ENCODE data around the gene PYCARD.

PYCARD gene

DNA sequence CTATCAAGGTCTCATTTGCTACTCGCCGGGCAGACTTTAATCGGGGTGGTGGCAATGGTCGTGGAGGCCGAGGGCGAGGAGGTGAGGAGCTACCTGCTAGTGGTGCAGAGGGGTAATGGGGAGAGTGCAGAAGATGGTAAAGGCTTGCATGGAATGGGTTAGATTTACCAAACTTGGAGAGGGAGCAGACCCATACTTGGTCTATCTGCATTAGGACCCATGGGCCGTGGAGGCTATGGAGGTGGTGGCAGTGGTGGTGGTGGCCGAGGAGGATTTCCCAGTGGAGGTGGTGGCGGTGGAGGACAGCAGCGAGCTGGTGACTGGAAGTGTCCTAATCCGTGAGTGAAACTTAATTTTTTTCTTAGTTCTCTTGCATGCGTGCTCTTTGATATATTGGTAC, 12.5 kb downstream of the PYCARD start:
- Histone ChIP-seq H3K36me3 (ENCODE audit: low read depth) (peaks cover 100% of the 10 kb centered on the region), H3K4me3 (ENCODE audit: severe bottlenecking) (no peak overlapping the region), H3K27ac (ENCODE audit: poor library complexity, severe bottlenecking) (no peak overlapping the region), H3K4me1 (ENCODE audit: insufficient read depth, poor library complexity, severe bottlenecking) (no peaks in the 10 kb centered on the region), H3K9me3 (ENCODE audit: severe bottlenecking) (no peaks in the 10 kb centered on the region), H3K27me3 (ENCODE audit: insufficient read depth, poor library complexity, severe bottlenecking) (no peaks in the 10 kb centered on the region)
- DNase-seq (ENCODE audit: low spot score) (peak; percentile 19), ATAC-seq (ENCODE audit: low read depth) (no peak)
- TF ChIP-seq, protein P1, sequence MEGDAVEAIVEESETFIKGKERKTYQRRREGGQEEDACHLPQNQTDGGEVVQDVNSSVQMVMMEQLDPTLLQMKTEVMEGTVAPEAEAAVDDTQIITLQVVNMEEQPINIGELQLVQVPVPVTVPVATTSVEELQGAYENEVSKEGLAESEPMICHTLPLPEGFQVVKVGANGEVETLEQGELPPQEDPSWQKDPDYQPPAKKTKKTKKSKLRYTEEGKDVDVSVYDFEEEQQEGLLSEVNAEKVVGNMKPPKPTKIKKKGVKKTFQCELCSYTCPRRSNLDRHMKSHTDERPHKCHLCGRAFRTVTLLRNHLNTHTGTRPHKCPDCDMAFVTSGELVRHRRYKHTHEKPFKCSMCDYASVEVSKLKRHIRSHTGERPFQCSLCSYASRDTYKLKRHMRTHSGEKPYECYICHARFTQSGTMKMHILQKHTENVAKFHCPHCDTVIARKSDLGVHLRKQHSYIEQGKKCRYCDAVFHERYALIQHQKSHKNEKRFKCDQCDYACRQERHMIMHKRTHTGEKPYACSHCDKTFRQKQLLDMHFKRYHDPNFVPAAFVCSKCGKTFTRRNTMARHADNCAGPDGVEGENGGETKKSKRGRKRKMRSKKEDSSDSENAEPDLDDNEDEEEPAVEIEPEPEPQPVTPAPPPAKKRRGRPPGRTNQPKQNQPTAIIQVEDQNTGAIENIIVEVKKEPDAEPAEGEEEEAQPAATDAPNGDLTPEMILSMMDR (IDR thresholded peaks at IDR 0.05; ENCODE audit: poor library complexity, severe bottlenecking): no peak

DNA sequence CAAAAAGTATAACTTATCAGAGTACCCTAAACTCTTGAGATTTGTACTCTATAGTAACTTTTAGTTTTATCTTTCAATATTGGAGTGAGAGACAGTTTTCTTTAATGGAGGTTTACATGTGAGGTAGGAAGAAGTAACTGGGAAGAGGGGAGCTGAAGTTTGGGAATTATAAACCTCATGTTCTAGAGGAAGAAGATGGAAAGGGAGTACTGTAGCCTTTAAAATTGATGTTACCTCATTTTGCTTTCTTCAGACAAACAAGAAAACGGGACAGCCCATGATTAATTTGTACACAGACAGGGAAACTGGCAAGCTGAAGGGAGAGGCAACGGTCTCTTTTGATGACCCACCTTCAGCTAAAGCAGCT, 13.2 kb downstream of the PYCARD start:
- no peak for ATAC-seq (ENCODE audit: low read depth)
- Histone ChIP-seq H3K27ac (ENCODE audit: poor library complexity, severe bottlenecking) (no peak overlapping the region), H3K36me3 (ENCODE audit: low read depth) (peaks cover 100% of the 10 kb centered on the region), H3K4me3 (ENCODE audit: severe bottlenecking) (no peak overlapping the region), H3K9me3 (ENCODE audit: severe bottlenecking) (no peaks in the 10 kb centered on the region), H3K27me3 (ENCODE audit: insufficient read depth, poor library complexity, severe bottlenecking) (no peaks in the 10 kb centered on the region), H3K4me1 (ENCODE audit: insufficient read depth, poor library complexity, severe bottlenecking) (no peaks in the 10 kb centered on the region)
- TF ChIP-seq, protein P1 (IDR thresholded peaks at IDR 0.05; ENCODE audit: poor library complexity, severe bottlenecking): no peak
- DNase-seq (ENCODE audit: low spot score): no peak

- H3K4me3 ChIP-seq (ENCODE audit: severe bottlenecking): no peak overlapping the region
- H3K27me3 ChIP-seq (ENCODE audit: insufficient read depth, poor library complexity, severe bottlenecking): no peaks in the 10 kb centered on the region
- H3K36me3 ChIP-seq (ENCODE audit: low read depth): peaks cover 99% of the 10 kb centered on the region
- TF ChIP-seq, protein P1 (IDR thresholded peaks at IDR 0.05; ENCODE audit: poor library complexity, severe bottlenecking): no peak
- ATAC-seq (ENCODE audit: low read depth) (no peak), DNase-seq (ENCODE audit: low spot score) (no peak)
- H3K4me1 ChIP-seq (ENCODE audit: insufficient read depth, poor library complexity, severe bottlenecking): no peaks in the 10 kb centered on the region
- no peaks in the 10 kb centered on the region for H3K9me3 ChIP-seq (ENCODE audit: severe bottlenecking)
- no peak overlapping the region for H3K27ac ChIP-seq (ENCODE audit: poor library complexity, severe bottlenecking)
These were observed 13.8 kb downstream of the PYCARD start for GRCh38 chr16:31188450-31189411.

- Histone ChIP-seq H3K9me3 (ENCODE audit: severe bottlenecking) (no peaks in the 10 kb centered on the region), H3K27me3 (ENCODE audit: insufficient read depth, poor library complexity, severe bottlenecking) (no peaks in the 10 kb centered on the region), H3K36me3 (ENCODE audit: low read depth) (peaks cover 99% of the 10 kb centered on the region), H3K4me3 (ENCODE audit: severe bottlenecking) (no peak overlapping the region), H3K4me1 (ENCODE audit: insufficient read depth, poor library complexity, severe bottlenecking) (no peaks in the 10 kb centered on the region), H3K27ac (ENCODE audit: poor library complexity, severe bottlenecking) (no peak overlapping the region)
- ATAC-seq (ENCODE audit: low read depth): no peak
- TF ChIP-seq, protein P1 (IDR thresholded peaks at IDR 0.05; ENCODE audit: poor library complexity, severe bottlenecking): no peak
- peak; percentile 15 for DNase-seq (ENCODE audit: low spot score)
These were observed 14.8 kb downstream of the PYCARD start for GRCh38 chr16:31187808-31188189.

Data from RWPE2 (cell line).